Measurements from ENCODE around the gene SLC22A31.

SLC22A31 gene

DNA sequence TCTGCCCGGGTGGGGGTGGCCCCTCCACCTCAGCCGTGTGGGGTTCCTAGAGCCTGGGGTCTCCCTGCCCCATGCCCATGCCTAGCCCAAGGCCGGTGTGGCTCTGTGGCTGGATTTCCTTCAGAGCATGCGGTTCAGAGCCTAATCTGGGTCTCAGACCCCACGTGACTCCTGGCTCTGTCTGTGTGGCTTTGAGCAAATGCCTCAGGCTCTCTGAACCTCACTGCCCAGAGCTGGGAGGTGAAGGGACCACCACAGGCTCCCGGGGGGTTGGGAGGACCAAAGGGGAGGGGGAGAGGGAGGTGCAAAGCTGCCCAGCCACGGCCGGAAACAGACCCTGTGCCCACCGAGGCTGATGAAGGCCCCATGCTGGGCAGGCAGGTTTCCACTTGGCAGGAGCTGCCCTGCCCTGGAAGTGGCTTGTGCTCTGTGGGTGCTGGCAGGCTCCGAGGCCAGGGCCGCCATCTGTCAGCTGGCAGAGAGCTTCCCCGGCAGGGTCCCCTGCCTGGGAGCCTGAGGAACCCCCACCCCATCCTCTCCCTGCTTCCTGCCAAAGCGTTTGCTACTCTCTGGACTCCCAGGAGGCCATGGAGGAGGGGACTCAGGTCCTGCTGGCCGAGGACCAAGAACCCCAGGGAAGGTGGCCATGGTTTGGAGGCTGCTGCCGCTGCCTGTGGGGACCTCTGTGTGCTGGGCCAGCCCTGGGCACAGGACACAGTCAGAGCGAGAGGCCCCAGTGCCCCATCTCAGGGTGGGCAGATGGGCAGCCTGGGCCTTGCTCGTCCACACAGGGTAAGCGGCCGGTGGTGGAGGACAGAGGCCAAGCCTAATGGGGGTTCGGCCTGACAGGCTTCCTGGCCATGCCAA is 24.8 kb downstream of the SLC22A31 start:
- DNase-seq (ENCODE audit: low read depth): no peak
- H3K4me3 ChIP-seq (ENCODE audit: low read length): no peak overlapping the region
- TF ChIP-seq CTCF (IDR thresholded peaks at IDR 0.05; ENCODE audit: insufficient read depth, low read depth, low read length, missing control alignments): no peak

GRCh38 chr16:89174877-89175276 is 25.5 kb downstream of the SLC22A31 start:
- DNase-seq (ENCODE audit: low read depth): no peak
- no peak overlapping the region for H3K4me3 ChIP-seq (ENCODE audit: low read length)
- TF ChIP-seq CTCF (IDR thresholded peaks at IDR 0.05; ENCODE audit: insufficient read depth, low read depth, low read length, missing control alignments): no peak

DNA sequence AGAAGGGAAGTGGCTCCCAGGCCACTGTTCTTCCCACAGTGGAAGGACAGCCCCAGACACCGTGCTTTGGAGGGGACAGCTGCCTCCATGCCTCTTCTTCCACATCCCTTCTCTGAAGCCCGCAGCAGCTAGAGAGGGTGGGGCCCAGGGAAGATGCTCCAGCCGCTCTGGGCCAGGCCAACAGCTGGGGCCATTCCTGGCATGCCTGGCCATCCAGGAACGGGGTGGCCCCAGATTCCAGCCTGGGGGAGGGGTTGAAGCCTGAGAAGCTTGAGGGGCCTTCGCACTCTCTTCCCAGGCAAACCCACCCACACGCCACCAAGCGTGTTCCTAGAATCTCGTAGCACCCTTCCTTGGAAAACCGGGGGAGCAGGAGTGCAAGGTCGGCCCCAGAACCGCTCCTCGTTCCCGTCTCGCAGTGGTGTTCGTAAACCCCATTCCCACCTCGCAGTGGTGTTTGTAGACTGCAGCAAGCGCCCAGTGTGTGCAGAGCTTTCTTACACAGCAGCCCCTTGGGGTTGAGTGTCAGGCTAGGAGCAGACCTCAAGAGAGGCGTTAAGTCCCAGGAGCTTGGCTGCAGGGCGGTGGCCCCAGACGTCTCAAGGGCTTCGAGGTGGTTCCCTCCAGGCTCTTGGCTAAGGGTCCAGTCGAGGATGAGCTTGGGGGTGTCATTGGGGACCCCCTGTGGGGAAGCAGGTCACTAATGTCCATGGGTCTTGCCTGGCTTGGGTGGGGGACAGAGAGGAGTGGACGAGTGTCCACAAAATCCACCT is 26.1 kb downstream of the SLC22A31 start:
- no peak for TF ChIP-seq CTCF (IDR thresholded peaks at IDR 0.05; ENCODE audit: insufficient read depth, low read depth, low read length, missing control alignments)
- H3K4me3 ChIP-seq (ENCODE audit: low read length): no peak overlapping the region
- DNase-seq (ENCODE audit: low read depth): no peak

DNA sequence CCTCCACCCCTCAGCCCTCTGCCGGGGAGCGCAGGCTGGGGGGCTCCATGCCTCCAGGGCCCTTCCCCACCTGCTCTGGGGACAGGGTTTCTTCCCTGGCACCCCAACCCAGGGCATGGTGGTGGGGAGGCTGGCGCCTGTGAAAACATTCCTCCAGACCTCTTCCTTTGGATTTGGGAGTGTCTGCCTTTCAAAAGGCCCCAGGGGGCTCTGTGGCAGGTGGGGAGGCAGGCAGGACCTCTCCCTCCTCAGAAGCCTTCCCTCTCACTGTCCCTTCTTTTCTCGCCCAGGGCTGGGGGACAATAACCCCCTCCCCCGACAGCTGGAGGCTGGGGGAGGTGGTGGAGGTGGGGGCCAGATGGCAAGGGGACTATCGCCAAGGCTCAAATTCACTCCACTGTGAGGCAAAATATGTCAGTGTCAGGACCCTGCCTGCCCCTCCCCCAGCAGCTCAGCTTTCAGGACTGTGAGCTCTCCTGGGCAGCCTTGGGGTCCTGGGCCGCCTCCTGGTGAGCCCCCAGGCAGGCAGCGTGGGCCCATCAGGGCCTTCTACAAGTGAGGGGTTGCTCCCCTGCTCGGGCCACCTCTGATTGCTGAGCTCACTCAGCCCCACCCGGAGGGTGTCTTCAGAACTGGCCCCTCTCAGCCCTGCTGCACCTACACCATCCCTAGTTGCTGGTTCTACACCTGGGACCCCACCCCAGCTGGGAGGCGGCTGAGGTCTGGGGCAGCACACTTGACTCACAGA is 27.0 kb downstream of the SLC22A31 start:
- DNase-seq (ENCODE audit: low read depth): no peak
- no peak overlapping the region for H3K4me3 ChIP-seq (ENCODE audit: low read length)
- no peak for TF ChIP-seq CTCF (IDR thresholded peaks at IDR 0.05; ENCODE audit: insufficient read depth, low read depth, low read length, missing control alignments)

- DNase-seq (ENCODE audit: low read depth): no peak
- no peak for TF ChIP-seq CTCF (IDR thresholded peaks at IDR 0.05; ENCODE audit: insufficient read depth, low read depth, low read length, missing control alignments)
- H3K4me3 ChIP-seq (ENCODE audit: low read length): no peak overlapping the region
Measured at GRCh38 chr16:89172528-89173173, 27.7 kb downstream of the SLC22A31 start.

DNA sequence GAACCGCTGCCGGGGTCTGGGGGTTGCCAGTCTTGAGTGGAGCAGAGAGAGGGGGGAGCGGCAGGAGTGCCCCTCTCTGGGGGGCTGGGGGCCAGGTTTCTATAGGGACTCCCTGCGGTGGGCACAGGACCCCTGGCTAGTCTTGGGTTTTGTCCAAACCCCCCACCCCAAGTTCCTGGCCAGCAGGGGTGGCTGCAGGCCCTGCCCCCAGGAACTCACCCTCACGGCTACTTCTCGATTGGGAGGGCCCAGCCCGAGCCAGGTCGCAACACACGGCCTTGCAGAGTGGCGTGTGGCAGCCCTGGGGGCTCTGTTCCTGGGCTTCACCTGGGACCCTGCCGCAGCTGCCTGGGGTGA is 28.2 kb downstream of the SLC22A31 start:
- DNase-seq (ENCODE audit: low read depth): no peak
- no peak overlapping the region for H3K4me3 ChIP-seq (ENCODE audit: low read length)
- no peak for TF ChIP-seq CTCF (IDR thresholded peaks at IDR 0.05; ENCODE audit: insufficient read depth, low read depth, low read length, missing control alignments)
